GM12874 (cell line): Measurements from ENCODE around the gene KCNE1.
"Not testable (repeated sequence)": the region's sequence is repeated elsewhere in the genome, so short reads cannot be mapped to it uniquely, and the experiment has no call there.

Experiments used
- CTCF ChIP-seq: IDR thresholded peaks from 2 replicates; pipeline ENCODE4 v1.5.1; 2011; ENCODE audit warnings: low read depth, mild to moderate bottlenecking, control low read depth, low read length, moderate library complexity; ENCODE audit not compliant: insufficient read depth

KCNE1 gene

GRCh38 chr21:34423805-34424204 lies 88.2 kb downstream of the KCNE1 start, which contains the start of gene SMIM34:
Gene SMIM34 (minus strand): TSS chr21:34423951. CDS start chr21:34423839, 112 bp downstream.
- not testable (repeated sequence) for TF ChIP-seq CTCF
